Activated T-cell treated with anti-CD3 and anti-CD28 coated beads, Interleukin-2, amount 50 U/mL, for 4 hours (primary cell): Measurements from ENCODE around the gene MDM2. TPM values are rescaled to one million over a fixed set of nuclear protein-coding genes. Genes with fewer than 3 reads are reported as not detected.

Experiments
- ATAC-seq, 2 donors: fragments of 200-7000 bp; cut with Tn5 transposase; one replicate each; pipeline ENCODE4 v1.10.0; 2021
- DNase-seq: peaks from one replicate; pipeline ENCODE4 v3.0.0-alpha.2; 2020
- H3K27me3 Mint-ChIP-seq: one replicate; pipeline ENCODE4 v1.8.0; 2021; ENCODE audit warnings: low read depth, mixed read lengths
- H3K36me3 Mint-ChIP-seq: one replicate; pipeline ENCODE4 v1.8.0; 2022; ENCODE audit warnings: mixed read lengths; ENCODE audit not compliant: insufficient read depth
- H3K4me1 Mint-ChIP-seq: one replicate; pipeline ENCODE4 v1.8.0; 2021; ENCODE audit warnings: low read depth, mixed read lengths
- H3K4me3 Mint-ChIP-seq: one replicate; pipeline ENCODE4 v1.8.0; 2021; ENCODE audit warnings: mild to moderate bottlenecking, moderate library complexity, mixed read lengths
- H3K9me3 Mint-ChIP-seq: one replicate; pipeline ENCODE4 v1.8.0; 2021; ENCODE audit warnings: mixed read lengths
- total RNA-seq, 3 donors: library from RNA; stranded (reverse); gene quantifications; one replicate each; pipeline ENCODE4 v1.2.1, GENCODE V29; 2021

Gene MDM2
- total RNA-seq, 3 donors from 2014 or later, result 111 to 129 (median 127) TPM

DNA sequence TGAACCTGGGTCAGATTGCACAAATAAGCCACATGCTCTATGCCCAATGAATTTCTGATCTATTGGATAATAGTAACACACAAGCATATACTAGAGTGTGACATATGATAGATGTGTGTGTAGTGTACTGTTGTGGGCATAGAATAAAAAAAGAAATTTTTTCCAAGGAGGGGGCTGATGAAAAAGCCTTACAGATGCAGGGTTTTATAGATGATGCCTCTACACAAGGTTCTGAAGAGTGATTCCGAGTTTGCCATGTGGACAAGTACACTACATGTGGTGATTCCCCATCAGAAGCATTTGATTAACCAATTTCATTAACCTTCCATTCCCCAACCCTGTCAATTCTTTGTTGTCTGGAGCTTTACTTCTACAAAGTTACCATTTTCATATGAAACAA, 79.7 kb downstream of the MDM2 start:
- Mint-ChIP-seq H3K27me3 (no peaks in the 10 kb centered on the region), H3K36me3 (peaks cover 11% of the 10 kb centered on the region), H3K9me3 (no peaks in the 10 kb centered on the region), H3K4me3 (no peak overlapping the region), H3K4me1 (peaks cover 15% of the 10 kb centered on the region)
- DNase-seq, result no peak
- no peak for ATAC-seq

DNA sequence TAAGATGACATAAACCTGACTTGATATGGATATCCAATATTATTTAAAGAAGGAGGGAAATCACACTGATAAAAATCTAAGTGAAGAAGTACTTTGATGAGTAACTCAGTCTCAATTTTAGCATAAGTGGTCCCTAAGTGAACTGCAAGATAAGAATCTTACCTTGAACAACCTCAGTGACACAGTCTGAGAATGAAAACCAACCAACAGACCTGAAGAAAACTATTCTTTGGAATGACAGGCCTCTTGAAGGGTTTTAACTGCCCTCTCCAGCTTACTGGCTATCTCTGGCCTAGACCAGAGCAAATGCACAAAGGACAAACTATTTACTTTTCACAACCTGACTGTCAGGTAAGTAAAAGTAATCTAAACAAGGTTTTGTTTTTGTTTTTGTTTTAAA, 80.3 kb downstream of the MDM2 start:
- Mint-ChIP-seq H3K4me3 (no peak overlapping the region), H3K9me3 (no peaks in the 10 kb centered on the region), H3K4me1 (peaks cover 15% of the 10 kb centered on the region), H3K36me3 (peaks cover 10% of the 10 kb centered on the region), H3K27me3 (no peaks in the 10 kb centered on the region)
- ATAC-seq (peak; percentile 62 to 80), DNase-seq (no peak)

DNA sequence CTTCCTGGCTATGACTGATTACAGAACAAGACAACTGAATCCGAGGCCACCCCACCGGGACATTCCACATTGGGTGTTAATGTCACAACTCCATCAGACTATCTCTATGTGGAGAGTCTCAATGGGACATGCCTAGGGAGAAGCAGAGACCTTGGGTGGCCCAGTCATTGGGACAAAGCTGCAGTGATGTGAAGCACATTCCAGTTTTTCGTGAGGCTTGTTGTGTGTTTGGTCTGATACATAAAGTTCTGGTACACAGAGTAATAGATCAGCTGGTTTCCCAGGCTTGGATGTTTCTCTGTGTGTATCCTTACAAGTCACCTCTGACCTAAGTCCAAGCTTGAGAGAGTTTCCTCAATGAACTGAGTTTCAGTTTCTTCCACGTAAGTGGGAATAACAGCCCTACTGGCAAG, 82.7 kb downstream of the MDM2 start:
- Mint-ChIP-seq H3K4me1 (peaks cover 15% of the 10 kb centered on the region), H3K4me3 (no peak overlapping the region), H3K27me3 (no peaks in the 10 kb centered on the region), H3K9me3 (no peaks in the 10 kb centered on the region), H3K36me3 (peaks cover 7% of the 10 kb centered on the region)
- ATAC-seq (no peak), DNase-seq (no peak)

DNA sequence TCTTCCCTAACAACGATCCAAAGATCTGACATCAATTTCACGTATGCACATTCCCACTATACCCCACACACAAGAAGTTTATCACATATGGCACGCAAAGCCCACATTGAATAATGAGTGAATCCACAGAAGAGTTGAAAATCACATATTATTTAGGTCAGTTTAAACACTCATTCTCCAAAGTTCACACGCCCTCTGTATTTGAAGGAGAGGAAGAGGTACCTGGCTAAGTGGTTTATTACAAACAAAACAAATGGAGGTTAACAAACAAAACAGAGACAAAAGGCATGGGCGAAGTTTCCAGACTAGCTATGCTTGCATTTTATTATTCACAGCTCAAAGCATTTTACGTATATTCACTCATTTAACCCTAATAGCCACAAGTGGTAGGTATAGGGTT, 83.2 kb downstream of the MDM2 start:
- no peaks in the 10 kb centered on the region for H3K27me3 Mint-ChIP-seq
- peaks cover 17% of the 10 kb centered on the region for H3K4me1 Mint-ChIP-seq
- peaks cover 10% of the 10 kb centered on the region for H3K36me3 Mint-ChIP-seq
- H3K4me3 Mint-ChIP-seq, result no peak overlapping the region
- ATAC-seq (no peak), DNase-seq (no peak)
- no peaks in the 10 kb centered on the region for H3K9me3 Mint-ChIP-seq

GRCh38 chr12:68893201-68893600, 85.2 kb downstream of the MDM2 start:
- peaks cover 12% of the 10 kb centered on the region for H3K36me3 Mint-ChIP-seq
- DNase-seq (no peak), ATAC-seq (no peak)
- H3K9me3 Mint-ChIP-seq, result no peaks in the 10 kb centered on the region
- H3K4me3 Mint-ChIP-seq, result no peak overlapping the region
- no peaks in the 10 kb centered on the region for H3K27me3 Mint-ChIP-seq
- H3K4me1 Mint-ChIP-seq, result peaks cover 17% of the 10 kb centered on the region

DNA sequence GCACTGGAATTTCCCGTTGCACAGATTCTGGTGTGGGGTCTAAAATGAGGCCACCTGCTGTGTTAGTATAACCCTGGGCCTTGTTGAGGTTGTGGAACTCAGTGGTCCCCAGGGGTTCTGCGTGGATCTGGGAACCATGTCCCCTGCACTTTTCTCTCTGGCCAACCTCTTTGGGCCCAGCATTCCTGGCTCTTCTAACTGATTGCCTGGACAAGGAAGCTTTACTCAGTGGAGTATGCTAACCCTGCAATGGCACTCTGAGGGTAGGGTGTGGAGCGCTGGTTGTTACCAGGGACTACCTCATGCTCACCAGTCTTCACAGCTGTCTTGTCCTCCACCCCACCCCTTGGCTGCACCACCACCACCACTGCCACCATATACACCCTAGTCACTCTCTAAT, 85.8 kb downstream of the MDM2 start:
- no peaks in the 10 kb centered on the region for H3K9me3 Mint-ChIP-seq
- H3K27me3 Mint-ChIP-seq, result no peaks in the 10 kb centered on the region
- no peak for ATAC-seq
- DNase-seq, result no peak
- peaks cover 16% of the 10 kb centered on the region for H3K4me1 Mint-ChIP-seq
- peaks cover 12% of the 10 kb centered on the region for H3K36me3 Mint-ChIP-seq
- no peak overlapping the region for H3K4me3 Mint-ChIP-seq

GRCh38 chr12:68894276-68894855, 86.4 kb downstream of the MDM2 start:
- no peak for ATAC-seq
- Mint-ChIP-seq H3K4me3 (no peak overlapping the region), H3K27me3 (no peaks in the 10 kb centered on the region), H3K9me3 (no peaks in the 10 kb centered on the region), H3K36me3 (peaks cover 12% of the 10 kb centered on the region), H3K4me1 (peaks cover 15% of the 10 kb centered on the region)
- no peak for DNase-seq

- DNase-seq, result no peak
- Mint-ChIP-seq H3K36me3 (peaks cover 8% of the 10 kb centered on the region), H3K27me3 (no peaks in the 10 kb centered on the region), H3K4me3 (no peak overlapping the region), H3K9me3 (no peaks in the 10 kb centered on the region), H3K4me1 (peaks cover 6% of the 10 kb centered on the region)
- no peak for ATAC-seq
Measured at GRCh38 chr12:68896881-68897540, 89.0 kb downstream of the MDM2 start.

- Mint-ChIP-seq H3K27me3 (no peaks in the 10 kb centered on the region), H3K9me3 (no peaks in the 10 kb centered on the region), H3K4me3 (no peak overlapping the region), H3K4me1 (peaks cover 4% of the 10 kb centered on the region), H3K36me3 (peaks cover 7% of the 10 kb centered on the region)
- DNase-seq (no peak), ATAC-seq (no peak)
Measured at GRCh38 chr12:68899251-68899771, 91.3 kb downstream of the MDM2 start.

GRCh38 chr12:68900241-68900640, 92.3 kb downstream of the MDM2 start:
- ATAC-seq (no peak), DNase-seq (no peak)
- peaks cover 12% of the 10 kb centered on the region for H3K4me1 Mint-ChIP-seq
- no peaks in the 10 kb centered on the region for H3K27me3 Mint-ChIP-seq
- no peak overlapping the region for H3K4me3 Mint-ChIP-seq
- peaks cover 7% of the 10 kb centered on the region for H3K36me3 Mint-ChIP-seq
- H3K9me3 Mint-ChIP-seq, result no peaks in the 10 kb centered on the region

Other genes starting within 250 kb of the MDM2 start
- gene RAP1B, start 197.3 kb upstream of the MDM2 start, total RNA-seq, result 100 to 1,000 TPM; 172 to 213 (median 188) TPM
- 100 to 1,000 TPM in 2 of 3 donors, 10 to 100 TPM in 1; 97.2 to 127 (median 121) TPM for gene NUP107, start 121.2 kb upstream of the MDM2 start, total RNA-seq
- 1 to 10 TPM; 3.5 to 5.2 (median 4.5) TPM for gene SLC35E3, start 62.0 kb upstream of the MDM2 start, total RNA-seq
- 100 to 1,000 TPM in 1 of 3 donors, 10 to 100 TPM in 2; 55.3 to 101 (median 56.2) TPM for gene CPM, start 125.0 kb downstream of the MDM2 start, total RNA-seq